Heart left ventricle (tissue), 13 donors: ENCODE results near the gene UVRAG.

Source experiments
- CTCF ChIP-seq, 12 donors: fragments of 200-600 bp; sonication (generic) in 4 of 12; IDR thresholded peaks; one replicate each; pipeline versions ENCODE4 v1.5.0 to v1.8.0; 2018 to 2022; ENCODE audit warnings: antibody characterized with exemption in 12 of 12, mild to moderate bottlenecking in 5 of 12
- POLR2A ChIP-seq, 2 donors: fragments of 450-650 bp; IDR thresholded peaks; one replicate each; pipeline ENCODE4 v1.6.1; 2017; ENCODE audit warnings: antibody characterized with exemption in 2 of 2, mild to moderate bottlenecking in 2 of 2, moderate library complexity in 2 of 2
- donor health status: ischemic (EF 13 %, LVEDD 7.1; RV severe dilation, severe dysfunction).
- donor health status: DM: no; HTN: yes; CAD: no.
- donor health status: DM: no; HTN: no; CAD: no.
- donor health status: ischemic (EF 25% LVEDD 6.9; RV normal size, moderate dysfunction).
- donor health status: ischemic (EF 25% LVEDD 5.7; RV mildly dilated, moderate dysfunction).
- donor health status: ischemic (EF 35%, LVEDD 5.7; RV mildly dilated, moderate dysfunction).
- donor health status: nonischemic (EF 11% LVEDD 7.7; RV severe dilation, severe dysfunction).
- donor health status: DM: yes; HTN: yes; CAD: no.
- donor health status: PGD.
- donor health status: ischemic (EF 29% LVEDD 5.4; RV normal size, mild dysfunction).
- donor health status: nonischemic (EF 23%, LVEDD 6.1; RV moderate dilation, normal function).

DNA sequence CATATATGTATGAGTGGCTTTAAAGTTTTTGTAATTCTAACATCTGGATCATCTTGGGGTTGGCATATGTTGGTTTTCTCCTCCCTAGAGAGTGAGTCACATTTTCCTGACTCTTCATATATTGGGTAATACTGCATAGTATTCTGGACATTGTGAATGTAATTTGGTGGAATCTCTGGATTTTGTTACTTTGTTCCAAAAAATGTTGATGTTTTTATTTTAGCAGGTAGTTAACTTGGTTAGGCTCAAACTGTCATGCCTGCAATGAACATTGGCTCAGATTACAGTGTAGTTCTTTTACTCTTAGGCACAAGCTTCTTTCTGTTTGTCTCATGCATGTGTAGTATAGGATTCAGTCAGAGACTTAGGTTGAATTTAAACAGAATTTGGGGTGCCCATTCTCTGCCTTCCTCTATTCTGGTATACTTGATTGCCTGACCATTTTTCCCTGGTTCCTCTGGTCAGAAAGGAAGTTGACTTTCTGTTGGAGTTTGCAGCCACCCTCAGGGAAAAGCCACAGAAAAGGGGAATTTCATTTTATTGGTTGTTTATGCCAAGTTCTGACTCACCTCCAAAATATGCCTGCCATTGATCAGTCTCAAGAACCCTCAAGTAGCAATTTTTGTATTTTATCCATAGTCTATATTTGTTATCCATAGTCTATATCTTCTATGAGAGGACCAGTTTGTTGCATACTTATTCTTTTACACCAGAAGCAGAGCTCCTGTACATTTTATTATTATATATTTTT lies 151.7 kb downstream of the UVRAG start:
- TF ChIP-seq CTCF (IDR thresholded peaks at IDR 0.05) (no peak), POLR2A (IDR thresholded peaks at IDR 0.05) (no peak)
